H9 (cell line): ENCODE data around the gene BARHL2. TPM values are rescaled to one million over a fixed set of nuclear protein-coding genes. Genes with fewer than 3 reads are reported as not detected.

Experiments
- DNase-seq: peaks from one replicate; pipeline ENCODE4 v3.0.0-alpha.2; 2017
- H2AFZ ChIP-seq: one replicate; pipeline ENCODE4 v1.6.1; 2013; ENCODE audit warnings: mild to moderate bottlenecking, low read length, control low read depth, moderate library complexity
- H2AK5ac ChIP-seq: 2 replicates; pipeline ENCODE4 v1.6.1; 2013; ENCODE audit warnings: low read length, control low read depth, mixed read lengths; ENCODE audit not compliant: insufficient read length
- H2BK120ac ChIP-seq: one replicate; pipeline ENCODE4 v1.6.1; 2013; ENCODE audit warnings: low read depth, mild to moderate bottlenecking, low read length, control low read depth, inconsistent platforms; ENCODE audit not compliant: poor library complexity, severe bottlenecking
- H2BK12ac ChIP-seq: 2 replicates; pipeline ENCODE4 v1.6.1; 2013; ENCODE audit warnings: low read length, control low read depth, mixed read lengths, low read depth; ENCODE audit not compliant: insufficient read length
- H2BK15ac ChIP-seq: 2 replicates; pipeline ENCODE4 v1.6.1; 2013; ENCODE audit warnings: low read depth, low read length, control low read depth
- H2BK20ac ChIP-seq: one replicate; pipeline ENCODE4 v1.6.1; 2013; ENCODE audit warnings: low read depth, mild to moderate bottlenecking, low read length, control low read depth, inconsistent platforms; ENCODE audit not compliant: poor library complexity, severe bottlenecking
- H2BK5ac ChIP-seq: 2 replicates; pipeline ENCODE4 v1.6.1; 2013; ENCODE audit warnings: low read length, control low read depth, mixed read lengths; ENCODE audit not compliant: insufficient read length
- H3K14ac ChIP-seq: 2 replicates; pipeline ENCODE4 v1.6.1; 2013; ENCODE audit warnings: low read length, control low read depth; ENCODE audit not compliant: insufficient read depth
- H3K18ac ChIP-seq: 2 replicates; pipeline ENCODE4 v1.6.1; 2013; ENCODE audit warnings: low read depth, mild to moderate bottlenecking, mixed read lengths, low read length, control low read depth; ENCODE audit not compliant: insufficient read length
- H3K23ac ChIP-seq: 2 replicates; pipeline ENCODE4 v1.6.1; 2013; ENCODE audit warnings: low read length, control low read depth, mixed read lengths, low read depth; ENCODE audit not compliant: insufficient read length
- H3K23me2 ChIP-seq: 2 replicates; pipeline ENCODE4 v1.6.1; 2013; ENCODE audit warnings: low read depth, mild to moderate bottlenecking, mixed read lengths, low read length, control low read depth; ENCODE audit not compliant: insufficient read length, poor library complexity, severe bottlenecking
- H3K27ac ChIP-seq: 2 replicates; pipeline ENCODE4 v1.5.1; 2013; ENCODE audit warnings: low read length, control low read depth, mixed read lengths, low read depth; ENCODE audit not compliant: insufficient read length
- H3K27me3 ChIP-seq: 2 replicates; pipeline ENCODE4 v1.6.1; 2013; ENCODE audit warnings: low read length, control low read depth, inconsistent platforms; ENCODE audit not compliant: insufficient read depth
- H3K4ac ChIP-seq: 2 replicates; pipeline ENCODE4 v1.6.1; 2013; ENCODE audit warnings: low read depth, mild to moderate bottlenecking, control low read depth, inconsistent platforms, low read length, moderate library complexity
- H3K4me1 ChIP-seq: 2 replicates; pipeline ENCODE4 v1.6.1; 2013; ENCODE audit warnings: low read length, control low read depth, inconsistent platforms; ENCODE audit not compliant: insufficient read depth
- H3K4me2 ChIP-seq: 2 replicates; pipeline ENCODE4 v1.6.1; 2013; ENCODE audit warnings: low read length, control low read depth, mixed read lengths; ENCODE audit not compliant: insufficient read length, insufficient read depth
- H3K56ac ChIP-seq: 2 replicates; pipeline ENCODE4 v1.6.1; 2013; ENCODE audit warnings: low read depth, mild to moderate bottlenecking, mixed read lengths, low read length, control low read depth; ENCODE audit not compliant: insufficient read length
- H3K79me1 ChIP-seq: 2 replicates; pipeline ENCODE4 v1.6.1; 2013; ENCODE audit warnings: low read depth, mild to moderate bottlenecking, moderate library complexity, low read length, control low read depth, inconsistent platforms; ENCODE audit not compliant: insufficient read depth, poor library complexity, severe bottlenecking
- H3K79me2 ChIP-seq: 2 replicates; pipeline ENCODE4 v1.6.1; 2013; ENCODE audit warnings: low read length, control low read depth, inconsistent platforms; ENCODE audit not compliant: insufficient read depth
- H3K9ac ChIP-seq: 2 replicates; pipeline ENCODE4 v1.6.1; 2013; ENCODE audit warnings: low read length, control low read depth, mixed read lengths; ENCODE audit not compliant: insufficient read length; ENCODE audit errors: extremely low read depth
- H3K9me3 ChIP-seq: one replicate; pipeline ENCODE4 v1.6.1; 2013; ENCODE audit warnings: low read depth, low read length, inconsistent platforms; ENCODE audit not compliant: control insufficient read depth
- H3T11ph ChIP-seq: one replicate; pipeline ENCODE4 v1.6.1; 2013; ENCODE audit warnings: mild to moderate bottlenecking, low read length, control low read depth, inconsistent platforms
- H4K20me1 ChIP-seq: one replicate; pipeline ENCODE4 v1.6.1; 2013; ENCODE audit not compliant: control insufficient read depth, insufficient read length, insufficient read depth
- H4K5ac ChIP-seq: 2 replicates; pipeline ENCODE4 v1.6.1; 2013; ENCODE audit warnings: low read depth, mild to moderate bottlenecking, mixed read lengths, low read length, control low read depth; ENCODE audit not compliant: insufficient read length
- H4K8ac ChIP-seq: replicated peaks from 2 replicates; pipeline ENCODE4 v1.6.1; 2013; ENCODE audit warnings: low read length, control low read depth, mixed read lengths, low read depth; ENCODE audit not compliant: insufficient read length
- H4K91ac ChIP-seq: 2 replicates; pipeline ENCODE4 v1.6.1; 2013; ENCODE audit warnings: low read depth, mild to moderate bottlenecking, moderate library complexity, mixed read lengths, low read length, control low read depth; ENCODE audit not compliant: insufficient read length
- H3K27ac Mint-ChIP-seq, 3 experiments: 2 replicates in 2 of 3; 3 replicates in 1 of 3; pipeline ENCODE4 v1.8.0; 2020 to 2021; ENCODE audit warnings: mixed read lengths in 3 of 3, mild to moderate bottlenecking in 1 of 3, moderate library complexity in 1 of 3
- H3K27me3 Mint-ChIP-seq: 2 replicates; pipeline ENCODE4 v1.8.0; 2021; ENCODE audit warnings: low read depth, mild to moderate bottlenecking, moderate library complexity, mixed read lengths
- H3K36me3 Mint-ChIP-seq, 3 experiments: 2 replicates in 2 of 3; 3 replicates in 1 of 3; pipeline ENCODE4 v1.8.0; 2020 to 2021; ENCODE audit warnings: low read depth in 3 of 3, mixed read lengths in 3 of 3; ENCODE audit not compliant: insufficient read depth in 1 of 3
- H3K4me1 Mint-ChIP-seq, 2 experiments: 2 replicates each; pipeline ENCODE4 v1.8.0; 2020; ENCODE audit warnings: mixed read lengths in 2 of 2
- H3K4me3 Mint-ChIP-seq, 2 experiments: 2 replicates in 1 of 2; 3 replicates in 1 of 2; pipeline ENCODE4 v1.8.0; 2020 to 2021; ENCODE audit warnings: mild to moderate bottlenecking in 2 of 2, mixed read lengths in 2 of 2, moderate library complexity in 1 of 2
- H3K9me3 Mint-ChIP-seq, 2 experiments: 2 replicates in 1 of 2; 3 replicates in 1 of 2; pipeline ENCODE4 v1.8.0; 2020; ENCODE audit warnings: mild to moderate bottlenecking in 2 of 2, mixed read lengths in 2 of 2, moderate library complexity in 1 of 2
- CTCF ChIP-seq: fragments of 200-600 bp; sonication (generic); conservative IDR thresholded peaks from 3 replicates; pipeline ENCODE4 v1.8.0; 2021; ENCODE audit warnings: antibody characterized with exemption, mild to moderate bottlenecking
- WGBS: extraction: QIAGEN DNeasy Blood & Tissue Kit; methylation state at CpG from one replicate; pipeline ENCODE4 v1.1.7; 2013; ENCODE audit warnings: missing lambda C conversion rate, low lambda C conversion rate, mixed read lengths; ENCODE audit not compliant: insufficient read length; ENCODE audit errors: extremely low coverage; 5-methylcytosine and 5-hydroxymethylcytosine counted together
- total RNA-seq: library from RNA; stranded (reverse); gene quantifications from 2 replicates; pipeline ENCODE4 v1.2.1, GENCODE V29; 2021

The BARHL2 gene
- total RNA-seq, 1 experiment from 2014 or later, result not detected

DNA sequence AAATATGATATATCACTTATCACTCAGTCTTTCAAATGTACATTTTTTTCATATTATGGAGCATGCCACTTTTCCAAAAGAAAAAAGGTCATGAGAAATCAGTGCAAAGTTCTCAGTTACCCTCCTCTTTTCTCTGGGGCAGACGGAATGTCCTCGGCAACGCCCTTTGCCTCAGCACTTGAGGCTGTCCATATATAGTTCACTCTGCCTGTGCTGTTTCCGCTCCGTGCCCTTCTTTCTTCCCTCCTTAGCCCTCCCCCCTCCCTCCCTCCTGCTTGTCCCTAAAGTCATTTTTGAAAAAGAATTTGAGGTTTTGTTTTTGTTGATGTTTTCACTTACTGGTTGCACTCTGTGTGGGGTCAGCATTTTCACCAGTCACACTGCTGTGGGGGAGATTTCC lies 5.4 kb downstream of the BARHL2 start:
- H2BK5ac ChIP-seq, result no peak overlapping the region
- H2BK15ac ChIP-seq, result no peak overlapping the region
- no peak overlapping the region for H3K56ac ChIP-seq
- no peak overlapping the region for H2AK5ac ChIP-seq
- H4K5ac ChIP-seq, result no peak overlapping the region
- no peak overlapping the region for H2BK120ac ChIP-seq
- TF ChIP-seq CTCF, result no peak
- no peak overlapping the region for H3K18ac ChIP-seq
- H2AFZ ChIP-seq, result no peak overlapping the region
- no peak overlapping the region for H3T11ph ChIP-seq
- no peak overlapping the region for H3K27ac Mint-ChIP-seq
- peaks cover 100% of the 10 kb centered on the region for H3K27me3 Mint-ChIP-seq
- peaks cover 19 to 62% of the 10 kb centered on the region in 2 experiments for H3K4me1 Mint-ChIP-seq
- no peak overlapping the region for H3K4ac ChIP-seq
- peaks cover 3% of the 10 kb centered on the region for H3K23me2 ChIP-seq
- no peak overlapping the region for H4K8ac ChIP-seq
- H3K27ac ChIP-seq, result no peak overlapping the region
- no peaks in the 10 kb centered on the region; a peak in 1 of 7 replicates for H3K36me3 Mint-ChIP-seq
- H3K27me3 ChIP-seq, result peaks cover 95% of the 10 kb centered on the region
- WGBS, result no CpG with 5 or more reads among the region's 5 CpGs
- H3K9me3 Mint-ChIP-seq, result no peaks in the 10 kb centered on the region; a peak in 2 of 5 replicates
- H4K20me1 ChIP-seq, result peaks cover 5% of the 10 kb centered on the region
- no peak overlapping the region for H4K91ac ChIP-seq
- DNase-seq, result no peak
- no peaks in the 10 kb centered on the region for H3K79me1 ChIP-seq
- no peak overlapping the region for H3K14ac ChIP-seq
- no peak overlapping the region for H2BK20ac ChIP-seq
- no peak overlapping the region for H3K4me2 ChIP-seq
- H3K79me2 ChIP-seq, result no peaks in the 10 kb centered on the region
- peaks cover 2% of the 10 kb centered on the region; the same call in 1 of the 2 replicates for H3K4me1 ChIP-seq
- no peak overlapping the region for H3K9ac ChIP-seq
- H3K23ac ChIP-seq, result no peak overlapping the region
- peak overlapping the region in 1 of 2 experiments; percentile 16; a peak in 1 of 5 replicates for H3K4me3 Mint-ChIP-seq
- no peaks in the 10 kb centered on the region for H3K9me3 ChIP-seq
- H2BK12ac ChIP-seq, result no peak overlapping the region
